ENCODE data around the gene BCAP29.
"Not testable (repeated sequence)": the region's sequence is repeated elsewhere in the genome, so short reads cannot be mapped to it uniquely, and the experiment has no call there.

BCAP29 gene

GRCh38 chr7:107579885-107580715 is at the start of gene BCAP29:
BCAP29 (plus strand) TSS chr7:107580246; CDS start chr7:107580773, 527 bp downstream.
- no peak for DNase-seq (ENCODE audit: low read depth, low spot score)

GRCh38 chr7:107530751-107531150 is 49.3 kb upstream of the BCAP29 start:
- DNase-seq (ENCODE audit: low read depth, low spot score): no peak

- DNase-seq (ENCODE audit: low read depth, low spot score): no peak
Measured at GRCh38 chr7:107534139-107534538, 45.9 kb upstream of the BCAP29 start.

- DNase-seq (ENCODE audit: low read depth, low spot score): not testable (repeated sequence)
Measured at GRCh38 chr7:107537228-107537627, 42.8 kb upstream of the BCAP29 start.

GRCh38 chr7:107538001-107538400 is 42.0 kb upstream of the BCAP29 start:
- DNase-seq (ENCODE audit: low read depth, low spot score): no peak

GRCh38 chr7:107543338-107543993 is 36.6 kb upstream of the BCAP29 start:
- DNase-seq (ENCODE audit: low read depth, low spot score): no peak

- no peak for DNase-seq (ENCODE audit: low read depth, low spot score)
Measured at GRCh38 chr7:107544848-107545591, 35.0 kb upstream of the BCAP29 start.

GRCh38 chr7:107551936-107552335 is 28.1 kb upstream of the BCAP29 start:
- no peak for DNase-seq (ENCODE audit: low read depth, low spot score)

- DNase-seq (ENCODE audit: low read depth, low spot score): no peak
Measured at GRCh38 chr7:107555893-107556292, 24.2 kb upstream of the BCAP29 start.

GRCh38 chr7:107559864-107560263 is 20.2 kb upstream of the BCAP29 start:
- no peak for DNase-seq (ENCODE audit: low read depth, low spot score)

- no peak for DNase-seq (ENCODE audit: low read depth, low spot score)
Measured at GRCh38 chr7:107560898-107561516, 19.0 kb upstream of the BCAP29 start.

- no peak for DNase-seq (ENCODE audit: low read depth, low spot score)
Measured at GRCh38 chr7:107563081-107563774, 16.8 kb upstream of the BCAP29 start.

- DNase-seq (ENCODE audit: low read depth, low spot score): no peak
Measured at GRCh38 chr7:107563775-107564552, 16.1 kb upstream of the BCAP29 start, which contains the start of the genes COG5 and DUS4L. COG5 (minus strand) TSS chr7:107563920; CDS start chr7:107563896, 24 bp downstream. DUS4L (plus strand) TSS chr7:107563971; CDS start chr7:107567071, 3,100 bp downstream.

- no peak for DNase-seq (ENCODE audit: low read depth, low spot score)
Measured at GRCh38 chr7:107564553-107565298, 15.3 kb upstream of the BCAP29 start.

GRCh38 chr7:107570298-107570697 is 9.7 kb upstream of the BCAP29 start:
- DNase-seq (ENCODE audit: low read depth, low spot score): no peak

- no peak for DNase-seq (ENCODE audit: low read depth, low spot score)
Measured at GRCh38 chr7:107573537-107573936, 6.5 kb upstream of the BCAP29 start.

GRCh38 chr7:107579554-107579884 is 527 bp upstream of the BCAP29 start:
- DNase-seq (ENCODE audit: low read depth, low spot score): no peak

GRCh38 chr7:107580716-107581383 is 804 bp downstream of the BCAP29 start:
- no peak for DNase-seq (ENCODE audit: low read depth, low spot score)

- DNase-seq (ENCODE audit: low read depth, low spot score): no peak
Measured at GRCh38 chr7:107581387-107582013, 1.5 kb downstream of the BCAP29 start.

Measured in brain pericyte (primary cell).